HG03378 (cell line): ENCODE results near the gene GCN1.

Experiments used
- ATAC-seq: cut with Tn5 transposase; IDR thresholded peaks from one replicate; pipeline ENCODE4 v1.9.1; 2021; ENCODE audit warnings: mild to moderate bottlenecking, moderate library complexity; ENCODE audit not compliant: unreplicated experiment

The GCN1 gene

DNA sequence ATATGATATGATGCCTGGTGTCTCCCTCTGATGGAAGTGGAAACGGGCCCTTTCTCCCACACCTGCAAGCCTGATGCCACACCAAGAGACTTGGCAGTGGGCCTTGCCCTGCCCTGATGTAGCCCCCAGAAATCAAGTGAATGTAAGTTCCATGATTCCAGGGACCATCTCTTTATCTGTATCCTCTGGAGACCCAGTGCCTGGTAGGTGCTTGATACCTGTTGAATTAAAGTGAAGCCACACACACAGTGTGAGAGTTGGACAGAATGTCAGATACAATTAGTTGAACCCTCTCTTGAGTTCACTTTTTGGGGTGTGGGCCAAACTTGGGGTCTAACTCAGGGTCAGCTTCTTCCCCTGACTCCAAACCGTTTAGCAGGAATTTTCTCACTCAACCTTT is 73.2 kb downstream of the GCN1 start:
- no peak for ATAC-seq

DNA sequence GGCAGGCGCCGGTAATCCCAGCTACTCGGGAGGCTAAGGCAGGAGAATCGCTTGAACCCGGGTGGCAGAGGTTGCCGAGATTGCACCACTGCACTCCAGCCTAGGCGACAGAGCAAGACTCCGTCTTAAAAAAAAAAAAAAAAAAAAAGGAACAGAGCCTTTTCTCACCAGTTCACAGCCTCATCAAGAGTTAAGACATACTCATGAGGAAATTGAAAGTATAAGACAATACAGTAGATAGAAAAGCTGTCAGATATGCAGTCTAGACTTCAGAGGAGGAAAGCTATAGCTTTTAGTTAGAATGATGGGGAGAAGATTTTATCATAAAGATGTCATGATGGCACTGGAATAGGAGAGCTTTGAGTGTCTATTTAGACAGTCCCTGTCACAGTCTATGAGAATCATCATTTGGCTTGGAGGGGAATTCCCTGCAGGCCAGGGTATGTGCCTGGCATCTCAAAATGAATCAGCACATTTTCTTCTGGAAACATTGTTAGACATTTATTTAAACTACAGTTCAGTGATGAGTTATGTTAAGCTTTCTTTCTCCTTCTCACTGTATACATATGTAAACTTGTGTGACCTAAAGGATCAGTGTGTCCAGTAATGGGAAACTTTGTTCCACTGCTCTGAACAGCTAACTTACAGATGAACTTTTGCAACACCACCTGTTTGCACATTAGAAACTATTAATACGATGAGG is 75.1 kb downstream of the GCN1 start:
- peak; percentile 44 for ATAC-seq

DNA sequence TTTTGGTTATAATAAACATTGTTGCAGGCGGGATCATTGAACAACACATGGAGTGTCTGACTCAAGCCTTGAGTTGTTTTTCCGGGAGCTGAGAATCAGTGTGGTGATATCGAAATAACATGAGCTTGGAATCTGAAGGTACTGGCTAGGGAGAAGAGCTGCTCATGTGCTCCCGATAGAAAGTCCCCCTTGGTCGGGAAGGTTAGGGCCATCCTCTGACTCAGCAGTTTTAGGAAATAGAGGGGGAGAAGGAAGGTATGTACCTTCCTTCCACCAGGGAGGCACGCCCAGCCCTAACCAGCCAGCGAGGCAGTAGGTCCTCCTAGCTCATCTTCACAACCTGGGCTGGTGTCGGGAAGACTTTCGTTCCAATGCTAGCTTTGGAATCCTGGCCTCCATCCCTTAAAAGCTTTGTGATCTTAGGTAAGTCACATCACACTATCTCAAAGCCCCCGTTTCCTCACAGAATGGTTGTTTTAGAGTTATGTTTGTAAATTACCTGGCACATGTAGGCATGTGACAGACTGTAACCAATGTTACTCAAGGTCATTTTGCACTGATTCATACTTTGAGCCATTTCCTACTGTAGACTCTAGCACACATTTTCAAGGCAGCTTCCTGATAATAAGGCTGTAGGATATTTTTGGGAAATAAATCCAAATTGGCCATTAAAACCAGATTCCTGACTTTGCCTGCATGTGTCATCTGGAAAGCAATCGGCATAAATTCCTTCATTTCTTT is 76.0 kb downstream of the GCN1 start:
- ATAC-seq: no peak

DNA sequence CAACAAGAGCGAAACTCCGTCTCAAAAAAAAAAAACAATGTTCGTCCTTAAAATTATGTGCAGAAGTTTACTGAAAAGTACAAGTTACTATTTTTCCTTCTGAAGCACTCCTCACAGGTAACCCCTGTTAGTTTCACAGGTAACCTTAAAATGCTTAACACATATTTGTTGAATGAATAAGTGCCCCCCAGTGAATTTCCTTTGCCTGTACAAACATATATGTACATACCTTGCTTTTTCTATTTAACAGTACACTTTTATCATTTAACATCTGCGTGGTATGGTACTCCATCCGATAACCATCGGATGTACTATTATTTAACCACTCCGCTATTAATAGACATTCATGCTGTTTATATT is 76.6 kb downstream of the GCN1 start:
- ATAC-seq: no peak

DNA sequence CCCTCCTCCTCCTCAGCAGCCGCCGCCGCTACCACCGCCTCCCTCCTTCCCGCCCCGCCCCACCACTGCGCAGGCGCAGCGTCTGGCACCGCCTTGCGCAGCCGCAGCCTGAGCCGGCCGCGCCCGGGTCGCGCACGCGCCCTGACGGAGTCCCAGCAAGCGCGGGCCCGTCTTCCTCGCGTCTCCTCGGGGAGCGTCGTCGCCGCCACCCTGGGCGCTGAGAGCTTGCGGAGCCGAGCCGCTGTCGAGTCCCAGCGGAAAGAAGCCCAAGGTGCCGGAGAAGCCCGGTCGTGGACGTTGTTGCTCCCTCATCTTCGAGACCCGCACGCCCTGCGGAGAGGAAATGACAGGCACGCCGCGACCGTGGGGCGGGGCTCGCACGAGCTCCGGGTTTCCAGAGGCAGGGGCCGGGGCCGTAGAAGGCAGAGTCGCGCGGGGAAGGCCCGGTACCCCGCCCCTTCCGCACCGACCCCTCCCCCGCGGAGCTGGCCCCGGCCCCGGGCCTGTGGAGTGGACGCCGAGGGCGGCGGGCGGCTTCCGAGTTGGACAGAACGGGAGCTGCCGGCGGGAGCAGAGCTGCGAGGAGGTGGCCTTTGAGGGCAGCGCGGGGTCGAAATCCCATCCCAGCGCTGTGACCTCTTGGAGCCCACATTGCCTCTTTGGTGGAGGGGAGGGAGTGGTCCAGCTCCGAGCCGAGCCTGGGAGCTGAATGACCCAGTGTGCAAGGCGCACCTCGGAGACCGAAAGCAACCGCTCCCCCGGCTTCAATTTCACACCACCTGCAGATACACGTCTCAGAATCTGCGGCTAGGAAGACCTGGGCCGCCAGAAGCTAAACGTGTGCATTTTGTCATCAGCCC is 77.5 kb downstream of the GCN1 start:
- no peak for ATAC-seq

DNA sequence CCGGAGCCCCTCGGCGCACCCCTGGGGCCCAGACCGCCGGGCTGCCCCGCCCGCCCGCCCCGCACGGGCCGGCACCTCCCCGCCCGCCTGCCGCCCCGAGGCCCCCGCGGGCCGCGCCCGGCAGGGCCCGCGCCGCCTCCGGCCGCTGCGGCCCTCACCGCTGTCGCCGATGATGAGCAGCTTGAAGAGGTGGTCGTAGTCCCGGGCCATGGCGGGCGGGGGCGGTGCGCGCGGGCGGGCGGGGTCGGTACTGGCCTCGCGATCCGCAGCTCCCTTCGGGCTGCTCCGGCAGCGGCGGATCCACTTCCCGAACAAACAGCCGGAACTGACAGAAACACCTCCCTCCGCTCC is 78.1 kb downstream of the GCN1 start, which contains the start of gene RAB35:
RAB35 (minus strand) TSS at position 313 of the 351 bp plus-strand sequence; CDS start at position 210, 103 bp downstream.
- ATAC-seq: no peak

DNA sequence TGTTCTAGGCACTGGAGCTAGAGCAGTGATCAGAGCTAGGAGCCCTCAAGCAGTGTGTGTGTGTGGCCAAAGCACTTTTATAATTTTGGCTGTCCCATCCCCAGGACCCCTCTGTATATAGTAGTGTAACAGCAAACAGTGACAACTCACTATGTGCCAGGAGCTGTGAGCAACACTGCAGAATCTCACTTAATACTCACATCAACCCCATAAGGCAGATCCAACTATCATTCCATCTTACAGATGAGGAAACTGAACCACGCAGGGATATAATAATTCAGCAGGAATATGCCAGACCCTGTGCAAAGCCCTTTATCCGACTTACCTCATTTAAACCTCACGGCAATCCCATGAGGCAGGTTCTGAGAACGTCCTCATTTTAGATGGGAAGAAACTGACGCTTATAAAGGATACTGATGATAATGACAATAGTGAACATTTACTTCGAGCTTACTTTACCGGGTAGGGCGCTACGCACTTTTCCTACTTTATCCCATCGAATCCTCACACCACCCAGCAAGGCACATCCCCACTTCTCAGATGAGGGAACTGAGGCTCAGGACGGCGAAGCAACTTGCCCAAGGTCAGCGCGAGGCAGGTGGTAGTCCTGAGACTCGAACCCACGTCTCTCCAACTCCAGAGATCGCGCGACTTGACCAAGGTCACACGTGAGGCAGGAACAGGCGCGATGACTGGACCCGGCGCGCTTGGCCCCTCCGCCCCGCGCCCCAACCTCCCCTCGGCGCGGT is 78.6 kb downstream of the GCN1 start:
- no peak for ATAC-seq

DNA sequence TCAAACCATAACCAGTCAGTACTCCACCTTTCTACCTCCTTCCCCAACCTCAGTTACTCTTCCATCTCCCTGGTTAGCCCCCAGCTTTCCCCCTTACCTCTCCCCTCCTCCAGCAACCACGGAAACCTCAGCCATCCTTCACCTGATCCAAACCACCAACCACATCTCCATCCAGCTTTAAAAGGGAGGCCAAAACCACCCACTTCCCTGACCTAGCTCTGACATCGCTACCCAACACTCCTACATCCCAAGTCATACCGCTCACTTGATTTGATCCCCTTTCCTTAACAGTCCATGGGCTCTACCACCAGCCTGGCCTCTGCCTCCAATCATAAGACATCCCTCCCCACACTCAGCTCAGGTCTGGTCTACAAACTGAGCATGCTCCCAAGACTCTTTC is 79.4 kb downstream of the GCN1 start:
- ATAC-seq: no peak

DNA sequence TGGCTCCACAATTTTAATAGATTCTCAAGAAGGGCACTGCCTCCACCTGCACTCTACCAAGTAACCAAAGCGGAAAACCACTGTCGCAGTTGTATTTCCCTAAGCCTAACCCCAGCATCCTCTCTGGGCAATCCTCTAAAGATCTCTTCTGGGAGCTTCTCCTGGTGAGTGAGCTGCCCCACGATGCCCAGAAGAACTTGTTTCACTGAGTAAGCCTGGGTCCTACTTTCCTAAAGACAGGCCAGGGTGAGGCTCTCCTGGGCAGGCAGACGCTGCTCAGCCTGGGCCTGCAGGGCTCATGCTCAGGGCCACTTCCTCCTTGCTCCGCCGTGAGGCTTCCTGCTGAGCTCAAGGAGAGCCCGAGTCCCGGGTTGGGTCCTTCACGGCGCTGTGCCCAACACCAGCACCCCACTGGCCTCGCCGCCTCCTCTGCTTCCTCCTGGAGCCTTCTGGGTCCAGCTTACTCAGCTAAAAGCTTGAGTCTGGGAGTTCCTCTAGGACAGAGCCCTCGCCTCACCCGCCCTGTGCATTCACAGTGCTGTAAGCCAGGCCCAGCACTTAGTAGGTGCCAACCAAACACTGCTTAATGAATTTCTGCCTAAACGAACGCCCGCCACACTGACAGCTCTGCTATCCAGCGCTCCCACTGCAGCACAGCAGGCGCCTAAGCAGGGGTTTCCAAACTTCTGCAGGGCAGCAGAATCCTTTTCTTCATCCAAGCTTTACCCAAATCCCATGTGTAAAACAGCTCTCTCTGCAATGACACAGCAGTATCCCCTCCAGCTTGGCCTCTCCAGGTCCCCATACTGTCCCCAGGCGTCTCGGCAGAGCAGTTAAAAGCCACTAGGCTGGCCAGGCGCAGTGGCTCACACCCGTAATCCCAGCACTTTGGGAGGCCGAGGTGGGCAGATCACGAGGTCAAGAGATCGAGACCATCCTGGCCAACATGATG is 83.7 kb downstream of the GCN1 start:
- peak; percentile 61 for ATAC-seq

DNA sequence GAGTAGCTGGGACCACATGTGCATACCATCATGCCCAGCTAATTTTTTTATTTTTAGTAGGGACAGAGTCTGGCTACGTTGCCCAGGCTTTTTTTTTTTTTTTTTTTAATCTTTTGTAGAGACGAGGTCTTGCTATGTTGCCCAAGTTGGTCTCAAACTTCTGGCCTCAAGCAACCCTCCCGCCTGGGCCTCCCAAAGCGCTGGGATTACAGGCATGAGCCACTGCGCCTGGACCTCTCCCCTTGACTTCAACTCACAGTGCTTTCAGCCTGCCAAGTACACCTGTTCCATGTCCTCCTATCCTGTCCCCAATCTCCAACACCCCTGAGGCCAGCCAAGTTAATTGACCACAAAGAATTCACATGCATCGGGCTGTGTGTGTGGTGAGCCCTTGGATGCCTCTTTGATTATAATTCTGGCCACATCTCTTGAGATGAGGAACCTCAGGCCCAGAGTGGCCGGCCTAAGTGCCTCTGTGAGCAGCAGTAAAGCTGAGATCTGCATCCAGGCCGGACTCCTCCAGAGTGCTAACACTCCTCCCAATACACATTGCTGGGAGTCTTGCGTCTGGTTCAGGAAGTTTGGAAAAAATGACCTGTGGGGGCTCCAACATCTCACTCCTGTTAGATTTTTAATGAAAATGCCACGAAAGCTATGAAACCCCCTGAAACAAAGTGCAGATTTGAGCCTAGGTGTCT is 84.8 kb downstream of the GCN1 start:
- no peak for ATAC-seq

DNA sequence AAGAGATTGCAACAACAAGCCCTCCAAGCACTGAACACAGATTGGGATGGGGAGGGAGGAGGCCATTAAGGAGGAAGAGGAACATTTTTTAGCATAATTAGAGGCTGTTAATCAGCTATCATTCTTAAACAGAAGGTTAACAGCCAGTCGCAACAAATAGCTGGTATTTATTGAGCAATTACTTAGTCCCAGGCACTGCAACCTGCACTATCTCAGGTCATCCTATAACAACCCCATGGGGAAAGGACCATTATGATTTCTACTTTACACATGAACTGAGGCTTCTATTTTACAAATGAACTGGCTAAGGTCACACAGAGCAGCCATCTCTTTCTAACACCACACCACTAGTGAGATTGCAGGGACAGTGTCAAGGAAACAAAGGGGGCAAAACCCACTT is 88.4 kb downstream of the GCN1 start:
- no peak for ATAC-seq

DNA sequence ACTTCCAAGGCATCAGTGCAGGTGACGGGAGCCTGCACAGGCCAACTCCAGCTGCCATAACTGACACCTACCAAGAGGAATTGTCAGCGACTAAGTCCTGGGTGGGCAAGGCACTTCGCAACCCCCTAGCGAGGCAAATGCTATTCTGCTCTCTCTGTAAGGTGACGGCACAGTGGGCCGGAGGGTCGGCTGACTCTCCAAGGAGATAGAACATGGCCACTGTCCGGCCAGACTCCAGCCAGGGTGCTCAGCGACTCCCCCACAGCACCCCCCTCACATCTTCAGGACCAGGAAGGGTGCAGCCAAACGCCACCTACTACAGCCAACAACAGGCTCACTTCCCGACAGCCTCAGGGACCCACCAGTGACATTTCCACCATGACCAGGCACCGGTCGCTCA is 91.1 kb downstream of the GCN1 start:
- no peak for ATAC-seq

DNA sequence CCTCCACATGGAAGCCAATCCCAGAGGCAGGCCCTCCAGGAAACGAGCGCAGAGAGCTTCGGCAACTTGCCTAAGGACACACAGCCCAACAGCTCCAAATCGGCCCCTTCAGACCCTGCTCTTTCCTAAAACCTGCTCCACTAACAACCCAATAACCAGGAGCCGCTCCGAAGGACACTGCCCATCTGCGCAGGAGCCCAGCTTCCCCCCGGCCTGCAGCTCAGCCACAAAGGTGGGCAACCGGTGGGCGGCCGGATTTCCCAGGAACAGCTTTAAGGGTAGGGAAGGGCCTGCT is 91.5 kb downstream of the GCN1 start:
- ATAC-seq: no peak

DNA sequence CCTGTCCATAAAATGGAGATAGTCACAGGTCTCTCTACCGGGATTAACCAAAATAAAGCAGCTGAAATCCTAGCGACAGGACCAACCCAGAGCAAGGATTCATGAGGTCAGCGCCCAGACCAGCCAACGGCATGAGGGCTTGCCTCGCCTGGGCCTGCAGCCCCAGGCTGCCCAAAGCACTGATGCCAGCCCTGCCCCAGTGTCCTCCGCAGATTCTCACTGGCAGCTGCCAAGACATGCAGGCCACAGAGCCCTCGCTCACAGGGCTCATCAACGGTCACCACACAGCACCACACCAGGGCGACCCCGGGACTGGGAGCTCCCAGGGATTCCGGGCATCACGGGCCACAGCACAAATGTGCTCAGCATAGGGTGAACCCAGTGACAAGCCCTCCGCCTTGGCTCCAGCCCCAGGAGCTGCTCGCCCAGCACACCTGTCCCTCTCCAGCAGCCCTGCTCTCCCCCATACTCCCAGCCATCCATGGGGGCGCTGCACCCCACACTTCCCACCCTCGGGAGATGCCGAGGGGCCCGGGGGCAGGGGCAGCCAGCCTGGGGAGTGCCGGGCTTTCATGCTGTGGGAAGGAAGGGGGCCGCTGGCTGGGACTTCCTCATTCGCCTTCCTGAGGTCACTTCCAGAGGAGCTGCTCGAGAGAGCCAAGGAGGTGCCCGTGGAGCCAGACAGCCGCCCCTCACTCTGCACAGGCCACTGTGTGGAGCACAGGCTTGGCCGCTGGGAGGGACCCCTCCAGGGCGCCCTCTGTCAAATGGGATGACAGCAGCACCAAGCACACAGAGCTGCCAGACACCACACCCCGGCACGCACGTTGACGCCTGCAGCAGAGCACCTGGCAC is 92.1 kb downstream of the GCN1 start:
- ATAC-seq: no peak

DNA sequence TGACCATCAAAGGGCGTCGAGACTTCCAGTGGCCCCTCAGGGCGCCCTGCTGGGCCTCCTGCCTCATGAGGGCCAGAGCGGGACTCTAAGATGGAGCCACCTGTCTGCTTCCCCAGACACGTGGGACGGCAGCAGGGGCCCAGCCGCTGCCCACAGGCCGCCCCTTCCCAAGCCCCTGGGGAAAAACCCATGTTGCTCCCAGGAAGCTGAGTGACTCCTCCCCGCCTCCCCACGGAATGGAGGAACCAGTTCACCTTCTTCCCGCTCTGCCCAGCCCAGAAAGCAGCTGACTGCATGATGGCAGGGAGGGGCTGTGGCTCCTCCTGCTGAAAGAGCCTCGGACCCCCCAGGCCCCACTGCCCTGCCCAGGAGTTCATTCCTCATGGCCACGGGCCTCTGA is 92.9 kb downstream of the GCN1 start:
- no peak for ATAC-seq

DNA sequence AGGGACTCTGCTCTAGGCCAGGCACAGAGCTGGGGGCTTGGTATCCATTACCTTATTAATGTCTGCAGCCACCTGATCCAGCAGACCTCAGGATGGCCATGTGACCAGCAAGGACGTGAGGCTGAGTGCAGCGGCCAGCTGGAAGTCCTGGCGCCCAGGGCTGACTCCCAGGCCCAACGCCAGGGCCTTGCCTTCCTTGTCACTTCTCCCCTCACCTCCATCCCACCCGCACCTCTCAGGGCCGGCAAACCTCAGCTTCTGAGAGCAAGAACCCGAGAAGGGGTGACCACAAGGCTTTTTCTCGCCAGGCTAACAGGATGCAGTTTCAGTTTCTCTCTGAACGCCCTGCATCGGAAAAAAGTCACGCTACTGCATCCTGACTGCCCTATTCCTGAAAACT is 93.3 kb downstream of the GCN1 start:
- ATAC-seq: no peak

DNA sequence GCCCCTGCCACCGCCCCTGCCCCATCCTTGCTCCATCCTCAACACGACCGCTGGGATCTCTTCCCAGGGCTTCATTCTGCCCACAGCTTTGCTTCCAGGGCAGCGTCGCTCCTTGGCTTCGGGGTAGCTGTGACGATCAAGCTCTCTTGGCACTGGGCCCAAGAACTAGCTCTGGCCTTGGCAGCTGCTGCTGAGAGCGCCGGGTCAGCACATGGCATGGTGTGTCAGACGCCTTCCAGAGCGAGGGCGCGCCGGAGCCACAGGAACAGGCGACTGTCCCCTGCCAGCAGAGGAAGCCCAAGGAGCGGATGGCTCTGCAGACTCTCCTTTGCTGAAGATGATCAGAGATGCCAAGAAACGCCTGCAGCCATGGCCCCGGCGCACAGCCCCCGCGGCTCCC is 93.9 kb downstream of the GCN1 start:
- ATAC-seq: no peak

DNA sequence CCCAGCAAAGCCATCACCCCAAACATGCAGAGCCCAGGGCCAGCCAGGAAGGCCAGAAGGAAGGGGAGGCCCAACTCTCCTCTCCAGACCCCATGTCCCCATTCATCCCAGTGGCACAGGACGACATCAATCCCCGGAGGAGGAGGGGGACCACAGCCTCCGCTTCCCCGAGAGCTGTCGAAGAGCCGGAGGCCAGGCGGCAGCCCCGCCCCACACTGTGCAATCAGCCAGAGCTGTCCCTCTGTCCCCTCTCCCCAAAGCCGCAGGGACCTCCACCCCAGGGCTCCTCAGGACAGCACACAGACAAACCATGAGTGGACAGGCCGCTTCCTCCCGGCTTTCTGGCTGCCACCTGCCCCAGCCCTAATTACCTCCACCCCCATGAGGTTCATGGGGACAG is 94.8 kb downstream of the GCN1 start:
- no peak for ATAC-seq
